Loucy (cell line): Measurements from ENCODE around the gene ANKDD1A.

Experiments
- EZH2phosphoT487 ChIP-seq: fragments of 200-600 bp; IDR thresholded peaks from 2 replicates; pipeline ENCODE4 v1.6.1; 2018; ENCODE audit warnings: antibody characterized with exemption, mild to moderate bottlenecking, moderate library complexity, borderline replicate concordance
- TF ChIP-seq, protein P1 (sequence below): fragments of 200-600 bp; sonication (generic); conservative IDR thresholded peaks from 2 replicates; pipeline ENCODE4 v1.5.1; 2014; ENCODE audit warnings: mild to moderate bottlenecking, antibody characterized with exemption, low read length

- TF ChIP-seq, protein P1, sequence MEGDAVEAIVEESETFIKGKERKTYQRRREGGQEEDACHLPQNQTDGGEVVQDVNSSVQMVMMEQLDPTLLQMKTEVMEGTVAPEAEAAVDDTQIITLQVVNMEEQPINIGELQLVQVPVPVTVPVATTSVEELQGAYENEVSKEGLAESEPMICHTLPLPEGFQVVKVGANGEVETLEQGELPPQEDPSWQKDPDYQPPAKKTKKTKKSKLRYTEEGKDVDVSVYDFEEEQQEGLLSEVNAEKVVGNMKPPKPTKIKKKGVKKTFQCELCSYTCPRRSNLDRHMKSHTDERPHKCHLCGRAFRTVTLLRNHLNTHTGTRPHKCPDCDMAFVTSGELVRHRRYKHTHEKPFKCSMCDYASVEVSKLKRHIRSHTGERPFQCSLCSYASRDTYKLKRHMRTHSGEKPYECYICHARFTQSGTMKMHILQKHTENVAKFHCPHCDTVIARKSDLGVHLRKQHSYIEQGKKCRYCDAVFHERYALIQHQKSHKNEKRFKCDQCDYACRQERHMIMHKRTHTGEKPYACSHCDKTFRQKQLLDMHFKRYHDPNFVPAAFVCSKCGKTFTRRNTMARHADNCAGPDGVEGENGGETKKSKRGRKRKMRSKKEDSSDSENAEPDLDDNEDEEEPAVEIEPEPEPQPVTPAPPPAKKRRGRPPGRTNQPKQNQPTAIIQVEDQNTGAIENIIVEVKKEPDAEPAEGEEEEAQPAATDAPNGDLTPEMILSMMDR, result no peak
- TF ChIP-seq EZH2phosphoT487, result no peak
Measured at GRCh38 chr15:64894395-64895056, 17.2 kb upstream of the ANKDD1A start.
